SHP77 (cell line): ENCODE results near the gene ARL17A.
"Not testable (repeated sequence)": the region's sequence is repeated elsewhere in the genome, so short reads cannot be mapped to it uniquely, and the experiment has no call there.

ENCODE experiments used
- DNase-seq, 2 experiments: peaks; one replicate each; lab custom pipeline; 2025; lab: John Stamatoyannopoulos, UW

The ARL17A gene

GRCh38 chr17:46579083-46580075 is at the start of gene ARL17A:
TSS of gene ARL17A (minus strand) at chr17:46579691. CDS start at chr17:46576322, 3,369 bp downstream.
- DNase-seq, result not testable (repeated sequence)

DNA sequence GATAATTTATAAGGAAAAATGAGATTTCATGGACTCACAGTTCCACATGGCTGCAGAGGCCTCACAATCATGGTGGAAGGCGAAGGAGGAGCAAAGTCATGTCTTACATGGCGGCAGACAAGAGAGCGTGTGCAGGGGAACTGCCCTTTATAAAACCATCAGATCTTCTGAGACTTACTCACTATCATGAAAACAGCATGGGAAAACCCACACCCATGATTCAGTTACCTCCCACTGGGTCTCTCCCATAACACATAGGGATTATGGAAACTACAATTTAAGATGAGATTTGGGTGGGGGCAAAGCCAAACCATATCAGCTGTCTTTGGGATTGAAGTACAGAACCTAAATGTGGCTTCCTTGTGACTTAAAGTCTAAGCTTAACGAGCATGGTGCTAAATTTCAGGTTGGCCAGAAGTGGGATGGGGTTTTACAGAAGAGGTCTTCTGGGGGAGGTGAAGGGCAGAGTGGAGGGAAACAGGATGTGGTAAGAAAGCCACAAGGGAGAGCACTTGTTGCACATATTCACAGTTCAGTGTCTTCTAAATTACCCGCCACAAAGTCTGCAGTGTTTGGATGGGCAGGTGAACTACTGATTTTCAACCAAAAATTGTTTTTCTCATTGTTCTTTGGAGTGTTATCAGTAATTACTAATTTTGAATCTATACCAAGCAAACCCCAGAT is 49.4 kb upstream of the ARL17A start:
- DNase-seq, result not testable (repeated sequence)

DNA sequence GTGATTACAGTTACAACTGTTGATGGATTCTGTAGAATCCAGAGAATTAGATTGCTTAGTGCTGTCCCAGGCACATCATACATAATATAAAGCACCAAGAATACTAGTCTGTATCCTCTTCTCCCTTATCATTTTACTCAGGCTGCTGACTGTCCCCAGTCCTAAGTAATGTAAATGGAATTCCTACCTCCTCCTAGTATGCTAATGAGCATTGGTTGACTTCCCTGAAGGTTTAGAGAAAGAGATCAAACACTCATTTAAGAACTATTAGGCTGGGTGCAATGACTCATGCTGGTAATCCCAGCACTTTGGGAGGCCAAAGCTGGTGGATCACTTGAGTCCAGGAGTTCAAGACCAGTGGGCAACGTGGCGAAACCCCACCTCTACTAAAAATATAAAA is 48.0 kb upstream of the ARL17A start:
- DNase-seq, result not testable (repeated sequence)

- DNase-seq, result not testable (repeated sequence)
Measured at GRCh38 chr17:46624726-46625125, 45.2 kb upstream of the ARL17A start.

GRCh38 chr17:46623790-46624189 is 44.3 kb upstream of the ARL17A start:
- not testable (repeated sequence) for DNase-seq

DNA sequence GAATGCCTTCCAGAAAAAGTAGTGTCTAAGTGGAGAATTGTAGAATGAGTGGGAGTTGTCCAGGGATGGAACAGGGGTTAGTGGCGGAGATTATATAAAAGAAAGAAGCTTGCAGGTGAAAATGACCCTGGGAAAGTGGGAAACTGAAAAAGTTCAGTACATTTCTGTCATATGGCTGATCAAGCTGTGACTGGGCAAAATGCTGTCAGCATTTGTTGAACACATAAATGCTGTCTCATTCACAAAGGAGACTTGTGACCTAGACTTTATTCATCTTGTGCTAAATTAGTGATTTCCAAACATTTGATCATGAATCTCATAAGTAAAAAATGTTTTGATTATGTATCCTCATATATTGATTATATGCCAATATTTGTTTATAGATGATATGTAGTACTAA is 39.5 kb upstream of the ARL17A start:
- not testable (repeated sequence) for DNase-seq

DNA sequence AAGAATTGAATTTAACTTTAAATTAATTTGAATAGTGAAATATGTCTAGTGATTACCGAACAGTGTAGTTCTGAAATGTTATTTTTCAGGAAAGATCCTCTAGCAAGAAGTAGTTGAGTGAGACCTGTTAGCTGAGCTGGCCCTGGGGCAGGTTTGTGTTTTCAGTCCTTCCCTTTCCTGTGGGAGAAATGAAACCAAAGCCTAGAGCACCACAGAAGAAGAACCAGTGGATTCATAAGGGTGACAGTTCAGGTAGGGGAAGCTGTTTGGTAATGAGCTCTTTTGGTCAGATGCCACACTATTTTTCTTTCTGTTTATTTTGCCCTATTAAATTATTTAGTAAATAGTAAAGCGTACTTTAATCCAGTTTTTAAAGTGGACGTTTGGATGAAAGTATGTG is 37.6 kb upstream of the ARL17A start:
- DNase-seq, result not testable (repeated sequence)

GRCh38 chr17:46613876-46614275 is 34.4 kb upstream of the ARL17A start:
- DNase-seq, result not testable (repeated sequence)

DNA sequence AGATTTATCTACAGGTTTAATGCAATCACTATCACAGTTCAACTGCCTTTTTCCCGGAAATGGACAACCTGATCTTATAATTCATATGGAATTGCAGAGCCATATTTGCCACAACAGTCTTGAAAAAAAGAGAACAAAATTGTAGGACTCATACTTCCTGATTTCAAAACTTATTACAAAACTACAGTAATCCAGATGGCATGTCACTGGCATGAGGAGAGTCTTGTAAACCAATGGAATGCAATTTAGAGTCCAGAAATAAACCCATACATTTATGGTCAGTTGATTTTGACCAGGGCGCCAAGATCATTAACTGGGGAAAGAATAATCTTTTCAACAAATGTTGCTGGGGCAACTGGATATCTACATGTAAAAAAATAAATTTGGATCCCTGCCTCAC is 31.8 kb upstream of the ARL17A start:
- DNase-seq, result not testable (repeated sequence)

GRCh38 chr17:46603125-46603524 is 23.6 kb upstream of the ARL17A start:
- not testable (repeated sequence) for DNase-seq

DNA sequence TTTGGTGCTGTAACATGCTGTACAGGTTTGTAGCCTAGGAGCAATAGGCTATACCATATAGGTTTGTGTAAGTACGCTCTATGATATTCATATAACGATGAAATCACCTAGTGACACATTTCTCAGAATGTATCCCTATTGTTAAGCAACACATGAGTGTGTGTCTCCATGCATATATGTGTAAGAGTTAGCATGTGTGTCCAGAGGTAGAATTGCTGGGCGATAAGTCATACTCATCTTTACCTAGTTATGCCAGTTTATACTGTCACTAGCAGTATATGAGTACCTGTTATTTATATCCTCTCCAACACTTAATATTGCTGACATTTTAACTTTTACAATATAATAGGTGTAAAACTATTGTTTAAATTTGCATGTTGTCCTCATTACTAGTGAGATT is 21.3 kb upstream of the ARL17A start:
- not testable (repeated sequence) for DNase-seq

GRCh38 chr17:46598344-46598931 is 18.9 kb upstream of the ARL17A start:
- DNase-seq, result not testable (repeated sequence)

DNA sequence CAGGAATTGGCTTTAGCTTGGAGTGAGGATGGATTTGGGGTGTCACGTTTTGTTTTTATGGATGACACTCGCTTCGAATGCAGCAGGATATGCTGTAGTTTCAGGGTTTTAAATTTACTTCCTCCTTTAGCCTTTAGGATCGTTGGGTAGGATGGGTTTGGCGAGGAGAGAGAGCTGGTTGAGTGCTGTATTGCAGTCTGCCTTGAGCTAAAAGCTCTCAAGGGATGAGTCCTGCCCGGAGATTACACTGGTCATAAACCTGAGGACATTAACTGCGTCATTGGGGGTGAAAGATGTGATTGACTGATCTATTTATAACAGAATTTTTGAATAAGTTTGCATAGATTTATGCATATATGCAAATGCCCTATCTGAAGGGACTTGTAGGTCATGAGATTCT is 11.8 kb upstream of the ARL17A start:
- DNase-seq, result not testable (repeated sequence)

- not testable (repeated sequence) for DNase-seq
Measured at GRCh38 chr17:46590157-46591146, 11.0 kb upstream of the ARL17A start, which contains the start of gene NSF. TSS of gene NSF (plus strand) at chr17:46590669. CDS start at chr17:46590776, 107 bp downstream.

DNA sequence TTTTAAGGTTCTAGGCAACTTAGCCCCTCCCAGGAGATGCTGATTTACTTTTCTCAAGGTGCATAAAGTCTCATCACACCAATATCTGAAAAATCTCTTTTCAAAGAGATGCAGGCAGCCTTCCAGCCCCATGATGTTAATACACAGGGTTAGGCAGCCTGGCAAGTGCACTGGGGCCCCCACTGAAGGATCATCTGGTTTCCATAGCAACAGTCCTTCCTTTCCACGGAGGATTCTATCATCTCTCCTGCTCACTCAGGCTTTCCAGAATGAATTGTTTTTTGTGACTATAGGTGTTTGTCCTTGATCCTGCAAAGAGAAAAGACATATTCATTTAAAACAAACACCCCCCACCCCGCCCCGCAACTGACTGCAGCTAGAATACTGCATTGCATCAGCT is 6.0 kb upstream of the ARL17A start:
- DNase-seq, result not testable (repeated sequence)

DNA sequence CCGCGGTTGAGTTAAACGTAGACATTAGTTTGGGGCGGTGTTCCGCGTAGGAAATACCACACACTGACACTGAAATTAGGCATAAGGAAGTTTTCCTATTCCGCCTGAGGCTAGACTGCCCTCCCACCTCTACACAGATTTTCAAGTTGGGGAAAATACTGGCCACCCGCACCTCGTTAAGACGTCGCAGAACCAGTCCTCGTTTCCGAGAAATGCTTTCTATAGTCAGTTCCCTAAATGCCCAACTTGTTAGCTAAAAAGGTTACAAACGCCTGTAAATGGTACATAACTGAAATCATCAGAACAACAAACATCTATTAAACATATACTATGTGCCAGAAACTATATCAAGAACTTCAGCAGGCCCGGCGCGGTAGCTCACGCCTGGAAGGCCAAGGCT is 591 bp upstream of the ARL17A start:
- DNase-seq, result not testable (repeated sequence)

- not testable (repeated sequence) for DNase-seq
Measured at GRCh38 chr17:46571796-46572195, 7.7 kb downstream of the ARL17A start.

GRCh38 chr17:46566980-46567379 is 12.5 kb downstream of the ARL17A start:
- DNase-seq, result not testable (repeated sequence)

- DNase-seq, result not testable (repeated sequence)
Measured at GRCh38 chr17:46566284-46566683, 13.2 kb downstream of the ARL17A start.

DNA sequence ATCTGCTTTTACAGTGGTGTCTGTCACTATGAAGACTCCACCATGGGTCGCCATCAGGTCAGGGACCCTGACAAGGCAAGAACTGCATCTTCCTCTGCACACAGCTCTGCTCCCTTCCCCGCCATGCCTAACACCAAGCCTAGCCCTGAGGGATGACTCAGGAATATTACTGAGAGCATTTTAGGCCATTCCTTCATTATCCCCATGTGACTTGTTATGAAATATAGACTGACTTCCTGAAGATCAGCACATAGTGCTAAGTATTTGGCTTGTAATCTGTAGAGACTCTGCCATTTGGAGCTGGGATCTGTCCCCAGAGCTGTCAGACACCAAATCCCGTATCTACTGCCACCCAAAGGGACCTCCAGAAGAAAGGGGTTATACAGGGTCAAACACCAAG is 19.4 kb downstream of the ARL17A start:
- not testable (repeated sequence) for DNase-seq

DNA sequence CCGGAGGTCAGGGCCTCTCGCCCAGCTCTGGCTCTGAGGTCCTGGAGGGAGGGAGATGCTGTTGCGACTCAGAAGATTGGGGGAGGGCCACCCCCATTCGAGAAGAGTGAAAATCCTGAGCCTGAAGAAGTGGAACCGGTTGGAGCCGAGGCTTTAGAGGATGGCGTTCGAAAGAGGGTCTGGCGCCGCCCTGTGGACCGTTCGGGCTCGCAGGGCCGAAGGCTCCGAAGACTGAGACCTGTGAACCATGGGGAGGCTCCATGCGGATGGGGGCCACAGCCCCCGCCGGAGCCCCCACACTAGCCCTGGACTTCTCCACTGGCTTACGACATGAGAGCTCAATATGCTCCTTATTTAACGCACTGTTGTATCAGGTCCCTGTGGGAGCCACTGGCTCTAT is 20.3 kb downstream of the ARL17A start:
- DNase-seq, result not testable (repeated sequence)
